ENCODE measurements around the gene HAGH.
A peak's percentile ranks its signal among the peaks of the same experiment; 100 is the strongest.

The HAGH gene

DNA sequence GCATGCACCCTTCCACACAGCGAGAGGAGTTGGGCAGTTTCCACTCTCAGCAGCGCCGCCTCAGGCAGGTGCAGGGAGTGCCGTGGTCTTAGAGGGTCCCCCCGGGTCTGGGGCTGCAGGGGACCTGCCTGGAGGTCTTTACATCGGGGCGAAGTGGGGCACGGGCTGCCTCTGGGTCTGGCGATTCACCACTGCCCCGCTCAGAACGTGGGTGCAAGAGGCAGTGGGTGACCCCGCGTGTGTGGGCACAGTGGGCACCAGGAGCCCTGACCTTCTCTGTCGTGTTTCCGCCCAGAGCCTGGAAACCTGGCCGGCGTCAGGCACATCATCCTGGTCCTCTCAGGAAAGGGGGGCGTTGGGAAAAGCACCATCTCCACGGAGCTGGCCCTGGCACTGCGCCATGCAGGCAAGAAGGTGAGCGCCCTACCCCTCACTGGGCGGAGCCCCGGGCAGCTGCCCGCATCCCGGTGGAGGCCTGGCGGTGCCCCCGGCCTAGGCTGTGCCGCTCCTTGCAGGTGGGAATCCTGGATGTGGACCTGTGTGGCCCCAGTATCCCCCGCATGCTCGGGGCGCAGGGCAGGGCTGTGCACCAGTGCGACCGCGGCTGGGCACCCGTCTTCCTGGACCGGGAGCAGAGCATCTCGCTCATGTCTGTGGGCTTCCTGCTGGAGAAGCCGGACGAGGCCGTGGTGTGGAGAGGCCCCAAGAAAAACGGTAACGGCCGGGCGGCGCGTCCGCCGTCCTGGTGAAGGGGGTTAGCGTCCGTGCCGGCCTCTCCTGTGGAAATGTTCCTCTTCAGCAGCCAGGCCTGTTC is 40.2 kb downstream of the HAGH start:
- no peak for DNase-seq

- no peak for DNase-seq
Observed at GRCh38 chr16:1785846-1786170, 40.8 kb downstream of the HAGH start.

DNA sequence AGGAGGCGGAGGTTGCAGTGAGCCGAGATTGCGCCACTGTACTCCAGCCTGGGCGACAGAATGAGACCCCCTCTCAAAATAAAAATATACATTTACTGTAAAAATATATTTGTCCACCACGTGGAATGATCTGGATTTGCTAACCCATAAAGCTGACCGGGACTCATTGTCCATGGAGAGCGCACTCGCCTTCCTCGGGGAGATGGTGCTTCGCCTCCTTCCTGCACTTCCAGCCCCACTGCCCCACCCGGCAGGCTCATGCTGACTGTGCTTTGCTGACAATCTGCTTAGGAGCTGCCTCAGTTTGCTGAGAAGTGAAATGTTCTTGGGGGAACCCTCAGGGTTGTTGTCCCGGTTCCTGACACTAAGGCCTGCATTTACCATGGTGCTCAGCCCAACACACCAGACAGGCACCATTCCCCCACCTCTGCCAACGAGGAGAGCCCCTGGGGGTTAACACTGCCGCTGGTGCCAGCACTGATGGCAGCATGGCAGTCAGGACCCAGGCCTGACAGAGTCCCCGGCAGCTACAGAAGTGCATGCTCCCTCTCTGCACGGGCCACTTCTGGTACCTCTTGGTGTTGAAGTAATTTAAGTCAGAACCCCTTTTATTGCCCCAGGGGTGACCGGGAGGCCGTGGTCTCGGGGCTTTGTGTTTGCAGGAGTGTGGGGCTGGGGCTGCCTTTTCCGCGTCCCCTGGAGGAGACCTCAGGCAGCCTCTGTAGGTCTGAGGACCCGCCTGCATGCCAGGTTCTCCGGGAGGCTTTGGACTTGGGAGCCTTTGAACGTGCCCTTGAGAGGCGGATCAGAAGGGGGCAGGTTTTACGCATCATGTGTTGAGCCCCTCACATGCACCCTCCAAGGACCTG is 41.4 kb downstream of the HAGH start:
- no peak for DNase-seq

DNA sequence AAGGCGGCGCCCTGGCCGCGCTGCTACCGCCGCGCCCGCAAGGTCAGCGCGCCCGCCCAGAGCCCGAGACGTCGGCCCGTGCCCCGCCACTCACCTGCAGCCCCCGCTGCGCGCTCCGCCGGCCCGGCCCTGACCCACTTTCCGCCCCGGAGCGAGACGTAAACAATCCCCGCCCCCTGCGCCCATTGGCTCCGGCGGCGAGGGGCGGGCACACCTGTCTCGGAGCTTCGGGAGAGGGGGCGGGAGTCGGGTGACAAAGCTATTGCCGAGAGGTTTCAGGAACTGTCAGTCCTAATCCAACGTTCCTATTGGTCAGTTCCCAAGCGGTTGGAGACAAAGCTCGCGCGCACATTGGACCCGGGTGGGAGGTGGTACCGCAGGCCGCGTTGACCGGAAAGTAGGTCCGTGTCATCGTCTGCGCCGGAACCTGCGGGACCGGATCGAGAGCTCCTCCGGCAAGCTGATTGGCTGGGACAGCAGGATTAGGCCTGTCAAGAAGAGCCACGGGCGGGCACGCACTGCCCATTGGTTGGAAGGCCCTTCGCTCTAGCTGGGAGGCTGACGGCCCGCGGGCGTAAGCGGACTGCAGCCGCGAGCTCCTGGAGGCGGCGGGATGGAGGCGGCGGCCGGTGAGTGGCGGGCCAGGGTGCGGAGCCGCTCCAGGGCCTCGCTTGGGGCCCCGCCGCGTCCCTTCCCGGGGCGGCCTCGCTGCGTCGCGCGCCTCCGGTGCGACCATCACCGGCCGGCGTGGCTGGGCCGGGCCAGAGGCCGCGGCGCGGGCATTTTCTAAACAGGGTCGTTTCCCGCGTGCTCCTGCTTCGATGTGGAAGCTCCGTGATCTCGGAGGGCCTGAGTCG is 44.0 kb downstream of the HAGH start, which contains the start of the genes NUBP2 and SPSB3:
TSS of gene NUBP2 (plus strand) at position 553 of the 857 bp plus-strand sequence. CDS start at position 614, 61 bp downstream.
TSS of gene SPSB3 (minus strand) at position 164 of the 857 bp plus-strand sequence. CDS start 1,088 bp downstream, outside the sequence.
- peak; percentile 100 for DNase-seq

DNA sequence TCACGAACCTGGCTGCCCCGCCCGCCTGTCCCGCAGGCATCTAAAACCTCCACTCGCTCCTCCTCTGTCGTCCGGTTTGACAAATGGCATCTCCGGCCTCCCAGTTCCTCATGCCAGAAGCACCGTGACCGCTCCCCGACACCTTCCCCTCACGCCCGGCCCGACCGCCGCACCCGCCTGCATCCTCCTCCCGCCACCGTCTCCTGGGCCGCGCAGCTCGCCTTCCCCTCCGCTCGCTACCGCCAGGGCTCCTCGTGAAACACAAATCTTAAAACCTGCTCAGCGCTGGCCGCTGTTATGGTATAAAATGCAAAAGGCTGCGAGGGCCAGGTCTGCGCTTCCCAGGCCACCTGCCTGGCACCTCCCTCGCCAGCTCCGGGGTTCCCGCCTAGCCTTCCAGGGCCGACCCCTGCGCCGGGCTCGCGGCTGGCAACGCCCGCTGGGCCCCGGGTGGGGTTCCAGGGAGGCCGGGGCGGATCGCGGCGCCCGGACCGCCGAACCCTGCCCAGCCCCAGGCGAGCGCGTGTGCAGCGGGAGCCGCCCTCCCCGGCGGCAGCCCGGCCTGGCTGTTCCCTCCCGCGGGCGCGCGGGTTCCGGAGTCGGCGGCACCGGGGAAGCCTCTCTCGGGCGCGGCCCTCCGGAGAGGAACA is 44.7 kb downstream of the HAGH start:
- DNase-seq, result no peak

- DNase-seq, result no peak
Observed at GRCh38 chr16:1781254-1781653, 45.4 kb downstream of the HAGH start.

DNA sequence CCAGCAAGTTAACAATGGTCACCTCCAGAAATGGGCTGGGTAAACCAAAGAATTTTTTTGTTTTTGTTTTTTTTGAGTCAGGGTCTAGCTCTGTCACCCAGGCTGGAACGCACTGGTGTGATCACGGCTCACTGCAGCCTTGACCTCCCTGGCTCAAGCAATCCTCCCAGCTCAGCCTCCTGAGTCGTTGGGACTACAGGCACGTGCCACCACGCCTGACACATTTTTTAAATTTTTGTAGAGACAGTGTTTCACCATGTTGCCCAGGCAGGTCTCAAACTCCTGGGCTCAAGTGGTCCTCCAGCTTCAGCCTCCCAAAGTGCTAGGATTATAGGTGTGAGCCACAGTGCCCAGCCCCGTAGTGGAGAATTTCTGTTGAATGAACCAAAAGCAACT is 46.0 kb downstream of the HAGH start:
- DNase-seq, result no peak

- DNase-seq, result no peak
Observed at GRCh38 chr16:1779741-1780676, 46.6 kb downstream of the HAGH start.

- DNase-seq, result no peak
Observed at GRCh38 chr16:1779234-1779701, 47.4 kb downstream of the HAGH start.

GRCh38 chr16:1778200-1779179 is 48.1 kb downstream of the HAGH start:
- no peak for DNase-seq

- no peak for DNase-seq
Observed at GRCh38 chr16:1777375-1778199, 49.0 kb downstream of the HAGH start.

DNA sequence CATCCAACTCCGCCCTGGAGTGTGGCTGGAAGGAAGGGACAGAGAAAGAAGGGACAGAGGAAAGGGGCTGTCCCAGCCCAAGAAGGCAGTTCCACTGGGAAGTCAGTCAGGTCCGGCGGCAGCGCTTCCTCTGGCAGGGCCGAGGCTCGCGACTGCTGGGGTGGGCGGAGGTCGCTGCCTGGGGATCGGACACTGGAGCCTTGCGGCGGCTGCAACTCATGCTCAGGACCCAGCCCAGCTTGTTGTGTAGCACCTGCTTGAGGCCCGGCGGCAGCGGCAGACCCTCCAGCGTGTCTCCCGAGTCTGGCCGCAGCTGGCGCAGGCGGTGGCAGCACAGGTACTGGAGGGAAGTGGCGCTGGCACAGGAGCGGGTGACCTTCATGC is 49.6 kb downstream of the HAGH start:
- no peak for DNase-seq

DNA sequence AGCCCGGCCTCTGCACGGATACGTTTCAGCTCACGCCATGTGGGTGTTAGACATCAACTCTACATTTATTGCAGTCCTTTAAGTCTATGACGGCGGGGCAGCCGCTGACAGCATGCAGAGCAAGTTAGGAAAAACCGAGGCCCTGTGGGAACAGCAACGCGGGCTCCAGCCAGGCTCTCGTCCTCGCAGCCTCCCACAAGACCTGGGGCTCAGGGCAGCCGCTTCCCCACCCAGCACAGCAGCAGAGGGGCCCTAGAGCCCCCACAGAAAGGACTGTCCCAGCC is 50.0 kb downstream of the HAGH start:
- DNase-seq, result no peak

DNA sequence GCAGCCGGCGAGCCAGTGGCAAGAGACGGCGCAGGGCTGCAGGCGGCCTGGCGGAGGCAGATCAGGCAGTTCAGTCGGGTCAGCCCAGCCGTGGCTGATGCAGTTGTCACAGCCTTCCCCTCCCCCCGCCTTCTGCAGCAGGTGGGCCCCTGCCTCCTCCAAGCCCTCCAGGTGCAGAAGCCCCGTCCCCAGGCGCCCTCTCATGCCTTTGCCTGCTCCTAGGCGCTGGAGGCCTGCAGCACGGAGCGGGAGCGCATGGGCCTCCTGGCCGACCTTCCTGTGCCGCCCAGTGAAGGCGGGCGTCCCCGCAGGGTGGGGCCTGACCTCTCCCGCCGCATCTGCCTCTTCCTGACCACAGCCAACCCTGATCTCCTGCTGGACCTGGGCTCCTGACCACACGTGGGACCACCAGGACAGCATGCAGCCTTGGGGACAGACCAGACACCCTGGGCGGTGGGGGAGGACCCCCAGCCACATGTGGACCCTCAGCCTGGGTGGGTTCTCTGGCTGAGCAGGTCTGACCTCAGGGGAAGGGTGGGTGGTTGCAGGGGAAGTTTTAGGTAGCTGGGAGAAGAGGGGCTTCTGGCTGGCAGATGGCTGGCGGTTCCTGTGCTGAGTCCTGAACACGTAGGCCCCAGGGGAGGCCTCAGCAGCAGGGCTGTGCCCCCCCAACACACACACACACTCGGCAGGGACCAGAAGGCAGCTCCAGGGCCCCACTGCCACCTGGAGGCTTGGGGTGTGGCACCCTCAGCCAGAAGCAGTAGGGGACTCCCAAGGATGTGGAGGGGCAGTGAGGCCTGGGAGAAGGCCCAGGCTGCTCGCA is 50.6 kb downstream of the HAGH start:
- no peak for DNase-seq

DNA sequence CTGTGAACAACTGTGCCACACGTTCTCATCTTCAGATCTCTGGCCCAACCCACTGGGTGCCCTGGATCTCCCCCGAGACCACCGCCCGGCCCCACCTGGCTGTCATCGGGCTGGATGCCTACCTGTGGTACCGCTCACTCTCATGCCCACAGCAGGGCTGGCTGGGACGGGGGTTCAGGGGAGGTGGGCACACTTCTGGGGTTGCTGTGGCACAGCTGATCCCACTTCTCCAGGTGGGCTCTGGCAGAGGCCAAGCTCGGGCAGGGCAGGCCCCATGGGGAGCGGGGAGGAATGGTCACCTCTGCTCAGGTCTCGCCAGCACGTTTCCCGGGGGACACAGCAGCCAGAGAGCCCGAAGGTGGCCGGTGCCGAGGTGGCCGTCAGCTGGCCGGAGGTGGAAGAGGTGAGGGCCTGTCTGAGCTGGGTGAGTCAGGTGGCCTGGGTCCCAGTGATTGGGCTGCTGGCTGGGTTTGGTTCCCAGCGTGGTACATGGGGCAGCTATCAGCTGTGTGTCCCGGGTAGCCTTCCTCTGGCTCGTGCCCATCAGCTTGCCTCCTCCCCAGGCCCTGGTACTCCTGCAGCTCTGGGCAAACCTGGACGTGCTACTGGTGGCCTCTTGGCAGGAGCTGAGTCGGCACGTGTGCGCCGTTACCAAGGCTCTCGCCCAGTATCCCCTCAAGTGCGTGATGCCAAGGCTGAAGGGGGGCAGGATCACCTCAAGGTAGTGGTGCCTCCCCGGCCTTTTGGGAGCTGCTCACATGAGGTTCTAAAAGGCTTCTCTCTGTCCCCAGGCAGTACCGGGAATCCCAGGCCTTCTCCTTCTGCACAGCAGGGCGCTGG is 51.4 kb downstream of the HAGH start:
- no peak for DNase-seq

DNA sequence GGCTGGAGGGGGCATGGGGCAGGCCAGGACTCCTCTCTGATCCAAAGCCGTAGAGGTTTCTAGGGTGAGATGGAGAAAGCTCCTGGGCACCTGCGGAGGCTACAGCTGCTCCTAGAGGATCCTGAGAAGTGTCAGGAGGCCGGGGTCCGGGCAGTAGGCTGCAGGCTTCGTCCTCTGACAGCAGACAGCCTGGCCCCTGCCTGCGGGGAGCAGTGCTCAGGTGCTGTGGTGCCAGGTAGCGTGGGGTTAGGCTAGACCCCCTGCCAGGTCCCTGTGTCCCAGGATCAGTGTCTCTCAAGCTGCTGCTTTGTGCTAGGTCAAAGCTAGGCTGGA is 52.2 kb downstream of the HAGH start:
- no peak for DNase-seq
